GM12892 (cell line): ENCODE measurements around the gene ARHGAP15.

Source experiments
- POLR2A ChIP-seq: IDR thresholded peaks from 2 replicates; pipeline ENCODE4 v1.6.1; 2011; ENCODE audit warnings: low read depth, low read length, control low read depth
- POLR2AphosphoS5 ChIP-seq: IDR thresholded peaks from 2 replicates; pipeline ENCODE4 v1.6.1; 2011; ENCODE audit warnings: low read depth, low read length, control low read depth

DNA sequence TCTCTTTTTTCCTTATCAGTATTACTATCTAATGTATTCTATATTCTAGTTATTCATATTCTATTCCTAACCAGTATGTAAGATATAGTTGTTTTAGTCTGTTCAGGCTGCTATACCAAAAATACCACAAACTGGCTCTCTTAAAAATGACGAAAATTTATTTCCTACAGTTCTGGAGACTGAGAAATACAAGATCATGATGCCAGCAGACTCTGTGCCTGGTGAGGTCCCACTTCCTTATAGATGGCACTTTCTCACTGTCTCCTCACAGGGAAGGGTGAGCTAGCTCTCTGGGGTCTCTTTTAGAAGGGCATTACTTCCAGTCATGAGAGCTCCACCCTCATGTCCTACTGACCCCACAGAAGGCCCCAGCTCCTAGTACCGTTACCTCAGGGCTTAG, 4.8 kb upstream of the ARHGAP15 start:
- TF ChIP-seq POLR2A = no peak
- no peak for TF ChIP-seq POLR2AphosphoS5
